ENCODE data around the gene SLCO2B1. TPM values are rescaled to one million over a fixed set of nuclear protein-coding genes. Genes with fewer than 3 reads are reported as not detected.

Gene SLCO2B1
- total RNA-seq, 1 donor from 2014 or later, result 3.5 TPM

DNA sequence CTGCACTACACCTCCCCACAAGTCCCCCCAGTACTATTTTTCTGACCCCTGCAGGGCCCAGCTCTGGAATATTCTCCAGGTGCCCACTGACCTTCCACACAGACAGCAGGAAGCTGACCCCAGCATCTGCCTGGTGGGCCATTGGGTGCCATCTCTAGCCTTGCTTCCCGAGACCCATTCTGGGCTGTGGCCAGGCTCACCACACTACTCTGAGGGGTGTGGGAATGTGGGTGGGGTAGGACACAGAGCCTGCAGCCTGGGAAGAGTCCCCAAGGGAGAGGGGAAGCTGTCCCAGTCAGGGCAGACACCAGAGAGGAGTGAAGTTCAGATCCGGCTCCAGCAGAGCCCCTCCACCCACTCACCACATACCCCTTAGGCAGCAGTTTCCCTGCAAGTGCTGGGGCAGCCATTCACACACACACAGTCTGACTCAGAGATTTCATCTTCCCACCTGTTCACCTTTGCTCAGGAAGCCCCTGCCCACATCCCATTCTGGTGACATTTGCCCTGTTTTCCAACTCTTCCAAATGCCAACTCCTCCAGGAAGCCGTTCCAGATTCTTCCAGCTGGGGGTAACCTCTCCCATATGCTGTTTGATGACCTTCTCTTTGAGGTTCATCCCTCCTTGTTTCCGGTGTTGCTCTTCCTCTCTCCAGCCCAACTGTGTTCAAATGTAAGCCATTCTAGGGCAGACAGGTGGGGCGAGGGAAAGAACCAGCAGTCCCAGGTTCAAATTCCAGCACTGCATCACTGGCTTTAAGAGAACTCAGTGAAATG, 1.9 kb downstream of the SLCO2B1 start:
- Mint-ChIP-seq H3K27me3 (ENCODE audit: unreplicated experiment) (peaks cover 9% of the 10 kb centered on the region), H3K4me1 (ENCODE audit: unreplicated experiment) (peaks cover 54% of the 10 kb centered on the region), H3K4me3 (ENCODE audit: unreplicated experiment) (peak overlapping the region; percentile 57), H3K9me3 (ENCODE audit: unreplicated experiment) (no peaks in the 10 kb centered on the region), H3K36me3 (ENCODE audit: low read depth, unreplicated experiment) (peaks cover 26% of the 10 kb centered on the region), H3K27ac (ENCODE audit: unreplicated experiment) (no peak overlapping the region)
- no peak for DNase-seq (ENCODE audit: low spot score)
- TF ChIP-seq, protein P1, sequence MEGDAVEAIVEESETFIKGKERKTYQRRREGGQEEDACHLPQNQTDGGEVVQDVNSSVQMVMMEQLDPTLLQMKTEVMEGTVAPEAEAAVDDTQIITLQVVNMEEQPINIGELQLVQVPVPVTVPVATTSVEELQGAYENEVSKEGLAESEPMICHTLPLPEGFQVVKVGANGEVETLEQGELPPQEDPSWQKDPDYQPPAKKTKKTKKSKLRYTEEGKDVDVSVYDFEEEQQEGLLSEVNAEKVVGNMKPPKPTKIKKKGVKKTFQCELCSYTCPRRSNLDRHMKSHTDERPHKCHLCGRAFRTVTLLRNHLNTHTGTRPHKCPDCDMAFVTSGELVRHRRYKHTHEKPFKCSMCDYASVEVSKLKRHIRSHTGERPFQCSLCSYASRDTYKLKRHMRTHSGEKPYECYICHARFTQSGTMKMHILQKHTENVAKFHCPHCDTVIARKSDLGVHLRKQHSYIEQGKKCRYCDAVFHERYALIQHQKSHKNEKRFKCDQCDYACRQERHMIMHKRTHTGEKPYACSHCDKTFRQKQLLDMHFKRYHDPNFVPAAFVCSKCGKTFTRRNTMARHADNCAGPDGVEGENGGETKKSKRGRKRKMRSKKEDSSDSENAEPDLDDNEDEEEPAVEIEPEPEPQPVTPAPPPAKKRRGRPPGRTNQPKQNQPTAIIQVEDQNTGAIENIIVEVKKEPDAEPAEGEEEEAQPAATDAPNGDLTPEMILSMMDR (IDR thresholded peaks at IDR 0.05; ENCODE audit: unreplicated experiment), result no peak

DNA sequence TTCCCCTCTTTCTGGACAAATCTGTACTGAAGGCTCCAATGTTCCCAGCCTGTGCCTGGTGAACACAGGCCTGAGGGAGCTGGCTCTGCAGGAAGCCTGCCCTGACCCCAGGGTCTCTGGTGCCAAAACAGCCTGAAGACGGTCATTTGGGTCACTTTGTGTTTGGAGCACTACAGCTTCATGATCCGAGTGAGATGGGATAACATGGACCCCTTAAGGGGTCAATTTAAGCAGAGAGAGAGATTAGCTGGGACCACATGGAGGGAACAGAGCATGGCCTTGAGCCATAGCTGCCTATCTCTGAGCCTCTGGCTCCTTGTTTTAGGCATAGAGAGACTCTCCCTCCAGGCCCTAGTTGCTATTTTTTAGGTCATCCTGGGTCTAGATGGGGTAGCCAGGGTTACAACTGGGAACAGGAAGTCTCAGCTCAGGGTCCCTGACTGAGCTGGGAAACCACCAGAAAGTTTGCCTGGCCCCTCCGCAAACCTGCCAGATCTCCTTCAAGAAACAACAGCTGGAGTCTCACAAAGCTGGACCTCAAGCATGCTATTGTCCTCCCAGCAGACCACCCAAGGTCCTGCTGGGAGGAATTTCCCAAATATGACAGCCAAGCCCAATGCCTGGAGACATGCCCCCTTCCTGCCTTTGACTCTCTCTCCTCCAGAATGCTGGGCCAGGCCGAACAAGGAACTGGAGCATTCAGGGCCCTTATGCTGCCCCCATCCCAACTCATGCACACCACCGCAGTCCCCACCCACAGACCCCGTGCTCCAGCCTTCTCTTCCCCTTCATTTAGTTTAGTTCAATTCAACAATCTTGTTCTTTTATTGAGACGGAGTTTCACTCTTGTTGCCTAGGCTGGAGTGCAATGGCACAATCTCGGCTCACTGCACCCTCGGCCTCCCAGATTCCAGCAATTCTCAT, 4.0 kb downstream of the SLCO2B1 start:
- Mint-ChIP-seq H3K27me3 (ENCODE audit: unreplicated experiment) (peaks cover 9% of the 10 kb centered on the region), H3K27ac (ENCODE audit: unreplicated experiment) (no peak overlapping the region), H3K4me3 (ENCODE audit: unreplicated experiment) (no peak overlapping the region), H3K36me3 (ENCODE audit: low read depth, unreplicated experiment) (peaks cover 26% of the 10 kb centered on the region), H3K4me1 (ENCODE audit: unreplicated experiment) (peaks cover 56% of the 10 kb centered on the region), H3K9me3 (ENCODE audit: unreplicated experiment) (no peaks in the 10 kb centered on the region)
- TF ChIP-seq, protein P1 (IDR thresholded peaks at IDR 0.05; ENCODE audit: unreplicated experiment), result no peak
- no peak for DNase-seq (ENCODE audit: low spot score)

DNA sequence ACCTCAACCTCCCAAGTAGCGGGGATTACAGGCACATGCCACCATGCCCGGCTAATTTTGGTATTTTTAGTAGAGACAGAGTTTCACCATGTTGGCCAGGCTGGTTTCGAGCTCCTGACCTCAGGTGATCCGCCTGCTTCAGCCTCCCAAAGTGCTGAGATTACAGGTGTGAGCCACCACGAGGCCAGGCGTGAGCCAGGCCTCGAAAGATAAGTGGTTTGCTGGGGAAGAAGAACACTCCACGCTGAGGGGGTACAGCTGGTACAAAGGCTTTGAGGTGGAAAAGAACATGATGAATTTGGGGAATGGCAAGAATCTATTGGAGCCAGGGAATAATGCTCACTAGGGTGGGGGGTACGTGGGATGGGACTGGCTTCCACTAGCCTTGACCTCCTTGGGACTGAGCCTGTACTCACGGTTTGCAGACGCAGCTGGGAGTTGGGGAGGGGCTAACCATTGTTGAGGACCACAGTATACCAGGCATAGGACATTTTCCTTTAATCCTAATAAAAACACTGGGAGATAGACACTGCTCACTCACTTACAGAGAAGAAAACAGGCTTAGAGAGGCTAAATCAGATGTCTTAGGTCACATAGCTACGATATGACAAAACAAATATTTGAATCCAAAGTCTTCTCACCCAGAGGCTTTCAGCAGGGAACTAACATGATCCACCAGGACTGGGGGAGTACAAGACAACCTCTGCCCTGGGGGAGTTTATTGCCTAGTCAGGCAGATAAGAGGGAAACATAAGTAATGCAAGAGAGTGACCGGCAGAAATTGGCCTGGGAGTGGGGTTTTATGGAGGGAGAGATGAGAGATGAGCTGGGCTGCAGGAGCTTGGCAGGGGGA, 4.9 kb downstream of the SLCO2B1 start:
- H3K9me3 Mint-ChIP-seq (ENCODE audit: unreplicated experiment), result no peaks in the 10 kb centered on the region
- no peak overlapping the region for H3K27ac Mint-ChIP-seq (ENCODE audit: unreplicated experiment)
- H3K36me3 Mint-ChIP-seq (ENCODE audit: low read depth, unreplicated experiment), result peaks cover 26% of the 10 kb centered on the region
- H3K27me3 Mint-ChIP-seq (ENCODE audit: unreplicated experiment), result peaks cover 9% of the 10 kb centered on the region
- TF ChIP-seq, protein P1 (IDR thresholded peaks at IDR 0.05; ENCODE audit: unreplicated experiment), result no peak
- peak overlapping the region; percentile 26 for H3K4me3 Mint-ChIP-seq (ENCODE audit: unreplicated experiment)
- H3K4me1 Mint-ChIP-seq (ENCODE audit: unreplicated experiment), result peaks cover 59% of the 10 kb centered on the region
- no peak for DNase-seq (ENCODE audit: low spot score)

DNA sequence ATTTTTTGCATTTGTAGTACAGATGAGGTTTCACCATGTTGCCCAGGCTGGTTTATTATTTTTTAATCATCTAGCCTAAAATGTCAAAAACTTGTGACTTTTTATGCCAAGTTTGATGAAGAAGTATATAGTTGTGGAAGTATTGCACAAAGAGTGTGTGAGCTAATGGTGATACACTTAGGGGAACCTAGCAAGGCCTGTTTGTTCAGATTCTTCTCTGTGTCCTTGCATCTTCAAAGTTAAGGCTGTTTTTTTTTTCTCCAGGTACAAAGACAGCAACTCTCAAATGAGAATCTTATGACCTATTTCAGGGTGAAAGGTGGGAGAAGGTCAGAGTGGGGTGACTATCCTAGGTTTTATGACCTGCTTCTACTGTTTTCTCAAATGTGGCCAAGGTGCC, 7.3 kb downstream of the SLCO2B1 start:
- Mint-ChIP-seq H3K9me3 (ENCODE audit: unreplicated experiment) (no peaks in the 10 kb centered on the region), H3K36me3 (ENCODE audit: low read depth, unreplicated experiment) (peaks cover 20% of the 10 kb centered on the region), H3K27ac (ENCODE audit: unreplicated experiment) (no peak overlapping the region), H3K27me3 (ENCODE audit: unreplicated experiment) (peaks cover 13% of the 10 kb centered on the region), H3K4me3 (ENCODE audit: unreplicated experiment) (no peak overlapping the region), H3K4me1 (ENCODE audit: unreplicated experiment) (peaks cover 59% of the 10 kb centered on the region)
- DNase-seq (ENCODE audit: low spot score), result no peak
- TF ChIP-seq, protein P1 (IDR thresholded peaks at IDR 0.05; ENCODE audit: unreplicated experiment), result no peak
